Ectodermal cell (in vitro differentiated cells): ENCODE results near the gene CARHSP1.
A peak's percentile ranks its signal among the peaks of the same experiment; 100 is the strongest.
"Not testable (repeated sequence)": the region's sequence is repeated elsewhere in the genome, so short reads cannot be mapped to it uniquely, and the experiment has no call there.

ENCODE experiments used
- H3K27ac ChIP-seq: 2 replicates; pipeline ENCODE4 v1.7.0; 2013; ENCODE audit warnings: mild to moderate bottlenecking, low read depth, low read length; ENCODE audit not compliant: insufficient read depth, poor library complexity, severe bottlenecking
- H3K27me3 ChIP-seq: 2 replicates; pipeline ENCODE4 v1.7.0; 2013; ENCODE audit warnings: mild to moderate bottlenecking, low read length; ENCODE audit not compliant: insufficient read depth, control insufficient read depth, poor library complexity, severe bottlenecking
- H3K36me3 ChIP-seq: one replicate; pipeline ENCODE4 v1.7.0; 2013; ENCODE audit warnings: low read length; ENCODE audit not compliant: control insufficient read depth, insufficient read depth
- H3K4me1 ChIP-seq: one replicate; pipeline ENCODE4 v1.7.0; 2013; ENCODE audit warnings: low read length; ENCODE audit not compliant: control insufficient read depth, insufficient read depth
- H3K4me3 ChIP-seq: 2 replicates; pipeline ENCODE4 v1.7.0; 2013; ENCODE audit warnings: low read depth, low read length, control low read depth; ENCODE audit not compliant: insufficient read depth
- H3K9me3 ChIP-seq: 2 replicates; pipeline ENCODE4 v1.7.0; 2013; ENCODE audit warnings: mild to moderate bottlenecking, low read length, moderate library complexity; ENCODE audit not compliant: control insufficient read depth
- WGBS, 2 experiments: methylation state at CpG; one replicate each; pipeline ENCODE4 v1.1.7; 2013; ENCODE audit warnings: missing lambda C conversion rate in 2 of 2; 5-methylcytosine and 5-hydroxymethylcytosine counted together

The CARHSP1 gene

GRCh38 chr16:8872967-8873865, 4.4 kb upstream of the CARHSP1 start:
- no peak overlapping the region for H3K27ac ChIP-seq
- H3K27me3 ChIP-seq = no peaks in the 10 kb centered on the region
- no peaks in the 10 kb centered on the region for H3K9me3 ChIP-seq
- 91 to 92% methylated on average over 22 of the region's 22 CpGs for WGBS, 2 experiments
- no peaks in the 10 kb centered on the region for H3K36me3 ChIP-seq
- peaks cover 4% of the 10 kb centered on the region for H3K4me1 ChIP-seq
- H3K4me3 ChIP-seq = no peak overlapping the region

GRCh38 chr16:8872071-8872470, 3.3 kb upstream of the CARHSP1 start:
- H3K27me3 ChIP-seq = no peaks in the 10 kb centered on the region
- WGBS, 2 experiments = 92 to 96% methylated on average over 5 of the region's 5 CpGs
- peaks cover 4% of the 10 kb centered on the region for H3K4me1 ChIP-seq
- no peak overlapping the region for H3K4me3 ChIP-seq
- no peaks in the 10 kb centered on the region for H3K36me3 ChIP-seq
- H3K9me3 ChIP-seq = no peaks in the 10 kb centered on the region
- H3K27ac ChIP-seq = no peak overlapping the region

GRCh38 chr16:8869988-8870241, 1.1 kb upstream of the CARHSP1 start:
- not testable (repeated sequence) for H3K27me3 ChIP-seq, H3K4me3 ChIP-seq, H3K9me3 ChIP-seq, H3K36me3 ChIP-seq, H3K27ac ChIP-seq
- H3K4me1 ChIP-seq = peaks cover 12% of the 10 kb centered on the region
- WGBS, 2 experiments = 94 to 95% methylated on average over 10 of the region's 10 CpGs

GRCh38 chr16:8869212-8869987, 594 bp upstream of the CARHSP1 start:
- H3K27ac ChIP-seq = peak overlapping the region; percentile 44
- peak overlapping the region; percentile 72 for H3K4me3 ChIP-seq
- H3K9me3 ChIP-seq = no peaks in the 10 kb centered on the region
- H3K4me1 ChIP-seq = peaks cover 17% of the 10 kb centered on the region
- no peaks in the 10 kb centered on the region for H3K36me3 ChIP-seq
- H3K27me3 ChIP-seq = no peaks in the 10 kb centered on the region
- 22 to 23% methylated on average over 35 to 37 of the region's 37 CpGs for WGBS, 2 experiments

- Histone ChIP-seq H3K36me3 (no peaks in the 10 kb centered on the region), H3K4me1 (peaks cover 28% of the 10 kb centered on the region), H3K9me3 (no peaks in the 10 kb centered on the region), H3K4me3 (peak overlapping the region; percentile 72), H3K27me3 (no peaks in the 10 kb centered on the region), H3K27ac (peak overlapping the region; percentile 94)
- 0% methylated on average over 16 of the region's 16 CpGs for WGBS, 2 experiments
Observed at GRCh38 chr16:8867932-8868415, 832 bp downstream of the CARHSP1 start.

GRCh38 chr16:8867216-8867931, 1.4 kb downstream of the CARHSP1 start:
- Histone ChIP-seq H3K36me3 (no peaks in the 10 kb centered on the region), H3K27me3 (no peaks in the 10 kb centered on the region), H3K4me1 (peaks cover 33% of the 10 kb centered on the region), H3K4me3 (peak overlapping the region; percentile 72), H3K9me3 (no peaks in the 10 kb centered on the region), H3K27ac (peak overlapping the region; percentile 11)
- 1% methylated on average over 35 of the region's 35 CpGs for WGBS, 2 experiments

- no peaks in the 10 kb centered on the region for H3K36me3 ChIP-seq
- H3K27ac ChIP-seq = peak overlapping the region; percentile 79
- H3K9me3 ChIP-seq = no peaks in the 10 kb centered on the region
- 1% methylated on average over 16 of the region's 16 CpGs for WGBS, 2 experiments
- peak overlapping the region; percentile 72 for H3K4me3 ChIP-seq
- H3K4me1 ChIP-seq = peaks cover 34% of the 10 kb centered on the region
- no peaks in the 10 kb centered on the region for H3K27me3 ChIP-seq
Observed at GRCh38 chr16:8866884-8867215, 2.0 kb downstream of the CARHSP1 start.

GRCh38 chr16:8866118-8866883, 2.5 kb downstream of the CARHSP1 start:
- Histone ChIP-seq H3K9me3 (no peaks in the 10 kb centered on the region), H3K27ac (peak overlapping the region; percentile 79), H3K4me3 (peak overlapping the region; percentile 72), H3K27me3 (no peaks in the 10 kb centered on the region), H3K4me1 (peaks cover 34% of the 10 kb centered on the region), H3K36me3 (no peaks in the 10 kb centered on the region)
- 10 to 11% methylated on average over 30 of the region's 30 CpGs for WGBS, 2 experiments

- Histone ChIP-seq H3K27ac (no peak overlapping the region), H3K27me3 (no peaks in the 10 kb centered on the region), H3K4me1 (peaks cover 34% of the 10 kb centered on the region), H3K9me3 (no peaks in the 10 kb centered on the region), H3K36me3 (no peaks in the 10 kb centered on the region), H3K4me3 (no peak overlapping the region)
- WGBS, 2 experiments = 90% methylated on average over 14 of the region's 14 CpGs
Observed at GRCh38 chr16:8865145-8865882, 3.5 kb downstream of the CARHSP1 start.
